Kidney (tissue), 14 donors: ENCODE results near the gene AICDA. TPM values are rescaled to one million over a fixed set of nuclear protein-coding genes. Genes with fewer than 3 reads are reported as not detected.
A peak's percentile ranks its signal among the peaks of the same experiment; 100 is the strongest.
"Not testable (repeated sequence)": the region's sequence is repeated elsewhere in the genome, so short reads cannot be mapped to it uniquely, and the experiment has no call there.

Source experiments
- DNase-seq, 5 donors: peaks; one replicate each; pipeline ENCODE4 v3.0.0-alpha.2; 2013 to 2020
- FAIRE-seq: peaks from 2 replicates; lab custom pipeline; 2012; peaks lifted over from hg19 to GRCh38; lab: Jason Lieb, UNC
- H3K27ac ChIP-seq, 2 donors: one replicate each; pipeline ENCODE4 v1.7.0; 2013; ENCODE audit warnings: low read depth in 2 of 2, low read length in 2 of 2, inconsistent platforms in 1 of 2
- H3K27me3 ChIP-seq: one replicate; pipeline ENCODE4 v1.7.1; 2013; ENCODE audit warnings: low read length, inconsistent platforms; ENCODE audit not compliant: control insufficient read depth, insufficient read depth
- H3K36me3 ChIP-seq, 3 donors: one replicate each; pipeline versions ENCODE4 v1.7.0 to v1.7.1; 2013; ENCODE audit warnings: low read length in 3 of 3, control low read depth in 1 of 3, inconsistent platforms in 1 of 3; ENCODE audit not compliant: insufficient read depth in 3 of 3, control insufficient read depth in 2 of 3
- H3K4me1 ChIP-seq, 3 donors: one replicate each; pipeline versions ENCODE4 v1.7.0 to v1.7.1; 2013; ENCODE audit warnings: low read length in 3 of 3, inconsistent platforms in 1 of 3, low read depth in 1 of 3; ENCODE audit not compliant: control insufficient read depth in 2 of 3, insufficient read depth in 2 of 3
- H3K4me3 ChIP-seq, 3 donors: one replicate each; pipeline versions ENCODE4 v1.7.0 to v1.8.1; 2013; ENCODE audit warnings: low read length in 3 of 3, control low read depth in 1 of 3, inconsistent platforms in 1 of 3
- H3K9ac ChIP-seq, 3 donors: one replicate each; pipeline versions ENCODE4 v1.7.0 to v1.7.1; 2013; ENCODE audit warnings: low read length in 3 of 3, control low read depth in 1 of 3, inconsistent platforms in 1 of 3
- H3K9me3 ChIP-seq, 3 donors: one replicate each; pipeline versions ENCODE4 v1.7.0 to v1.7.1; 2013; ENCODE audit warnings: low read length in 3 of 3, control low read depth in 1 of 3, inconsistent platforms in 1 of 3; ENCODE audit not compliant: control insufficient read depth in 2 of 3, insufficient read depth in 1 of 3
- CTCF ChIP-seq: IDR thresholded peaks from 3 replicates; pipeline ENCODE4 v1.5.1; 2012; ENCODE audit warnings: mild to moderate bottlenecking, moderate library complexity, borderline replicate concordance; ENCODE audit not compliant: insufficient read depth; ENCODE audit errors: extremely low read depth
- intact Hi-C: fragments of 100-400 bp; cut with DNase I; formaldehyde crosslinking; loops from one replicate; pipeline ENCODE4 v1.11.1; 2022
- polyA plus RNA-seq: library from polyadenylated mRNA; stranded (reverse); fragments of 350-450 nt; fragmentation: Illumina TruSeq; extraction: RNeasy Lipid Tissue Mini Kit (QIAGEN cat#74804); gene quantifications from one replicate; pipeline ENCODE4 v1.2.3, GENCODE V29; 2014; ENCODE audit warnings: low read depth, low replicate concordance; ENCODE audit not compliant: insufficient read depth
- total RNA-seq: library from RNA; stranded (reverse); fragmentation: NEBNext Ultra II Directional; extraction: Animal tissue kit (Norgen Biotek cat#: 25700); gene quantifications from one replicate; pipeline ENCODE4 v1.2.1, GENCODE V29; 2021
- donor health status: control.
- donor health status: control.
- donor health status: control.
- donor health status: control.
- donor health status: control.
- donor health status: DM: yes; HTN: yes; CAD: no.
- donor health status: Normal renal cell carcinoma (clear cell type).

The AICDA gene
- total and polyA plus RNA-seq, 2 donors from 2014 or later = not detected

- H3K4me3 ChIP-seq = no peak overlapping the region
- H3K27me3 ChIP-seq = no peaks in the 10 kb centered on the region
- no peak for FAIRE-seq
- H3K27ac ChIP-seq = no peak overlapping the region
- TF ChIP-seq CTCF = no peak
- H3K9me3 ChIP-seq = no peaks in the 10 kb centered on the region
- no peak for DNase-seq
- H3K36me3 ChIP-seq = no peaks in the 10 kb centered on the region
- intact Hi-C loops = no loop called here
- H3K9ac ChIP-seq = no peak overlapping the region
- no peaks in the 10 kb centered on the region for H3K4me1 ChIP-seq
Measured at GRCh38 chr12:8590842-8591545, 21.7 kb downstream of the AICDA start.

- Histone ChIP-seq H3K9ac (no peak overlapping the region), H3K4me3 (no peak overlapping the region), H3K9me3 (no peaks in the 10 kb centered on the region), H3K27me3 (no peaks in the 10 kb centered on the region), H3K27ac (no peak overlapping the region), H3K36me3 (no peaks in the 10 kb centered on the region), H3K4me1 (no peaks in the 10 kb centered on the region)
- DNase-seq (no peak), FAIRE-seq (no peak)
- intact Hi-C loops = no loop called here
- no peak for TF ChIP-seq CTCF
Measured at GRCh38 chr12:8589679-8590078, 23.0 kb downstream of the AICDA start.

GRCh38 chr12:8584478-8584877 is 28.2 kb downstream of the AICDA start:
- H3K27ac ChIP-seq = not testable (repeated sequence)

GRCh38 chr12:8584004-8584403 is 28.7 kb downstream of the AICDA start:
- H3K9ac ChIP-seq = no peak overlapping the region
- H3K27me3 ChIP-seq = no peaks in the 10 kb centered on the region
- intact Hi-C loops = no loop called here
- no peaks in the 10 kb centered on the region for H3K36me3 ChIP-seq
- no peak for TF ChIP-seq CTCF
- FAIRE-seq (no peak), DNase-seq (peak in 2 of 5 donors; percentile 19 to 47)
- H3K9me3 ChIP-seq = no peaks in the 10 kb centered on the region
- no peak overlapping the region for H3K27ac ChIP-seq
- no peaks in the 10 kb centered on the region for H3K4me1 ChIP-seq
- no peak overlapping the region for H3K4me3 ChIP-seq

More at GRCh38 chr12:8584478-8584877, 28.2 kb downstream of the AICDA start:
- H3K9me3 ChIP-seq, intact Hi-C loops, FAIRE-seq, H3K36me3 ChIP-seq, H3K9ac ChIP-seq, H3K27me3 ChIP-seq, DNase-seq, H3K4me1 ChIP-seq, H3K4me3 ChIP-seq: not testable (repeated sequence)
